Vagina (tissue), 2 donors: ENCODE measurements around the gene TXNRD3. TPM values are rescaled to one million over a fixed set of nuclear protein-coding genes. Genes with fewer than 3 reads are reported as not detected.

Source experiments
- DNase-seq, 2 donors: peaks; one replicate each; pipeline ENCODE4 v3.0.0-alpha.2; 2017; ENCODE audit errors: extremely low spot score in 2 of 2
- H3K27ac ChIP-seq: fragments of 200-600 bp; sonication (generic); one replicate; pipeline ENCODE4 v1.5.1; 2019
- H3K27me3 ChIP-seq: fragments of 200-600 bp; sonication (generic); one replicate; pipeline ENCODE4 v1.5.1; 2019
- H3K36me3 ChIP-seq, 2 donors: fragments of 200-600 bp; sonication (generic); one replicate each; pipeline ENCODE4 v1.5.1; 2017 to 2019
- H3K4me1 ChIP-seq: fragments of 200-600 bp; sonication (generic); one replicate; pipeline ENCODE4 v1.5.1; 2019
- H3K4me3 ChIP-seq, 2 donors: fragments of 200-600 bp; sonication (generic); 1 replicate in 1 of 2; 2 replicates in 1 of 2; pipeline ENCODE4 v1.5.1; 2016 to 2019
- H3K9me3 ChIP-seq: fragments of 200-600 bp; sonication (generic); one replicate; pipeline ENCODE4 v1.5.1; 2019
- CTCF ChIP-seq, 3 experiments: fragments of 450-650 bp in 2 of 3; fragments of 200-600 bp in 1 of 3; sonication (generic) in 1 of 3; IDR thresholded peaks; one replicate each; pipeline ENCODE4 v1.5.1; 2017 to 2019; ENCODE audit warnings: antibody characterized with exemption in 3 of 3, mild to moderate bottlenecking in 2 of 3, moderate library complexity in 2 of 3
- POLR2A ChIP-seq, 2 donors: fragments of 450-650 bp; IDR thresholded peaks; one replicate each; pipeline ENCODE4 v1.6.1; 2017; ENCODE audit warnings: antibody characterized with exemption in 2 of 2, mild to moderate bottlenecking in 2 of 2, moderate library complexity in 2 of 2
- POLR2AphosphoS5 ChIP-seq, 2 donors: sonication (generic); formaldehyde crosslinking; IDR thresholded peaks; one replicate each; pipeline ENCODE4 v1.9.0; 2017; ENCODE audit warnings: antibody characterized with exemption in 2 of 2, mild to moderate bottlenecking in 2 of 2, low read depth in 1 of 2; ENCODE audit not compliant: insufficient read depth in 1 of 2
- intact Hi-C: fragments of 100-400 bp; cut with DNase I; formaldehyde crosslinking; loops from one replicate; pipeline ENCODE4 v1.15.1; 2023
- total RNA-seq: library from RNA; depleted of rRNA; stranded (reverse); fragments of >200 nt; gene quantifications from one replicate; pipeline ENCODE4 v1.2.3, GENCODE V29; 2016

The TXNRD3 gene
- total RNA-seq, 1 donor from 2014 or later: 7.1 TPM

GRCh38 chr3:126658584-126658983, 3.7 kb upstream of the TXNRD3 start:
- intact Hi-C loops: no loop called here
- Histone ChIP-seq H3K36me3 (no peaks in the 10 kb centered on the region), H3K27me3 (no peaks in the 10 kb centered on the region), H3K4me1 (peaks cover 6% of the 10 kb centered on the region), H3K9me3 (no peaks in the 10 kb centered on the region), H3K27ac (no peak overlapping the region), H3K4me3 (no peak overlapping the region)
- DNase-seq: peak in 1 of 2 donors; percentile 65
- TF ChIP-seq POLR2AphosphoS5 (IDR thresholded peaks at IDR 0.05; ENCODE audit: insufficient read depth in 1 of 2, low read depth in 1 of 2): no peak
- TF ChIP-seq CTCF (IDR thresholded peaks at IDR 0.05): no peak
- TF ChIP-seq POLR2A (IDR thresholded peaks at IDR 0.05): no peak

GRCh38 chr3:126657901-126658300, 3.0 kb upstream of the TXNRD3 start:
- intact Hi-C loops: no loop called here
- H3K36me3 ChIP-seq: no peaks in the 10 kb centered on the region
- H3K4me1 ChIP-seq: peaks cover 7% of the 10 kb centered on the region
- no peaks in the 10 kb centered on the region for H3K9me3 ChIP-seq
- no peak overlapping the region for H3K4me3 ChIP-seq
- H3K27ac ChIP-seq: no peak overlapping the region
- H3K27me3 ChIP-seq: no peaks in the 10 kb centered on the region
- DNase-seq: peak in 1 of 2 donors; percentile 60
- TF ChIP-seq CTCF (IDR thresholded peaks at IDR 0.05) (no peak), POLR2A (IDR thresholded peaks at IDR 0.05) (no peak), POLR2AphosphoS5 (IDR thresholded peaks at IDR 0.05; ENCODE audit: insufficient read depth in 1 of 2, low read depth in 1 of 2) (no peak)

GRCh38 chr3:126656371-126657134, 1.6 kb upstream of the TXNRD3 start:
- DNase-seq: peak in 1 of 2 donors; percentile 71
- TF ChIP-seq POLR2AphosphoS5 (IDR thresholded peaks at IDR 0.05; ENCODE audit: insufficient read depth in 1 of 2, low read depth in 1 of 2) (no peak), POLR2A (IDR thresholded peaks at IDR 0.05) (no peak), CTCF (IDR thresholded peaks at IDR 0.05) (no peak)
- H3K27me3 ChIP-seq: no peaks in the 10 kb centered on the region
- H3K9me3 ChIP-seq: no peaks in the 10 kb centered on the region
- intact Hi-C loops: no loop called here
- no peak overlapping the region for H3K27ac ChIP-seq
- H3K4me3 ChIP-seq: no peak overlapping the region
- H3K4me1 ChIP-seq: peaks cover 7% of the 10 kb centered on the region
- H3K36me3 ChIP-seq: no peaks in the 10 kb centered on the region

GRCh38 chr3:126655887-126656286, 963 bp upstream of the TXNRD3 start:
- intact Hi-C loops: no loop called here
- Histone ChIP-seq H3K27ac (no peak overlapping the region), H3K4me3 (no peak overlapping the region), H3K27me3 (no peaks in the 10 kb centered on the region), H3K36me3 (no peaks in the 10 kb centered on the region), H3K4me1 (peaks cover 7% of the 10 kb centered on the region), H3K9me3 (no peaks in the 10 kb centered on the region)
- TF ChIP-seq CTCF (IDR thresholded peaks at IDR 0.05) (no peak), POLR2AphosphoS5 (IDR thresholded peaks at IDR 0.05; ENCODE audit: insufficient read depth in 1 of 2, low read depth in 1 of 2) (no peak), POLR2A (IDR thresholded peaks at IDR 0.05) (no peak)
- DNase-seq: peak in 1 of 2 donors; percentile 58

- no peak for TF ChIP-seq POLR2AphosphoS5 (IDR thresholded peaks at IDR 0.05; ENCODE audit: insufficient read depth in 1 of 2, low read depth in 1 of 2)
- no peak for TF ChIP-seq POLR2A (IDR thresholded peaks at IDR 0.05)
- no peak for TF ChIP-seq CTCF (IDR thresholded peaks at IDR 0.05)
- Histone ChIP-seq H3K36me3 (no peaks in the 10 kb centered on the region), H3K4me1 (peaks cover 7% of the 10 kb centered on the region), H3K27me3 (no peaks in the 10 kb centered on the region), H3K27ac (no peak overlapping the region), H3K9me3 (no peaks in the 10 kb centered on the region), H3K4me3 (no peak overlapping the region)
- intact Hi-C loops: no loop called here
- DNase-seq: no peak
These were observed 5.3 kb downstream of the TXNRD3 start for GRCh38 chr3:126649556-126650092.
